ENCODE results near the gene KRT74. TPM values are rescaled to one million over a fixed set of nuclear protein-coding genes. Genes with fewer than 3 reads are reported as not detected.

The KRT74 gene
- total and polyA plus RNA-seq, 10 of the 15 experiments (the other 5 are each of a cell fraction or from before 2014, with no cell fraction given), result not detected

DNA sequence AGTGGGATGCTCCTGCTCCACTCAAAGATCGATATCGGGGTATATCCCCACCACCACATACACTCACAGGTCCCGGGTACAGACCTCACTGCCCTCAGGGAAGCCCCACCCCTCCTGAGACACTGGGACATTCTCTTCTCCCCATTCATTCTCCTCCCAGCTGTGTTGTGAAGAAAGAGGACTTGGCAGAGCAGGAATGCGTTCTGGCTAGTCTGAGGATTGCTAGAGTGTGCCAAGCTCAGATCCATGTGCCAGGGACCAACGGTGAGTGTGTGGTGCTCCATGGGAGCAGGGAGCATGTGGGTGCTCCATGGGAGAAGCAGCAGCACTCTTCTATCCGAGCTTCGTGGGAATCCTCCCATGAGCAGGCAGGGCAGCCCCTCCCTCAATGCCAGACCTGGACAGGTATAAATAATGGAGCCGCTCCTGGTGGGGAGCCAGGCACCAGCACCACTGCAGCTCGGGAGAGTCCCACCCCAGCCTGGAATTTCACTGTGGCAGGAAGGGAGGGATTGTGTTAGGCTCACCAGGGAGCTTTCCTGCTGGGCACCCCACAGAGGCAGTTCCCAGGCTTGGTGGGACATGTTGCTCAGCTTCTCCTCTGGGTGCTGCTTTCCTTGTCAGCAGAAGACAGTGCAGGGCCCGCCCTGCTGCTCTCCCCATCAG lies 51.2 kb downstream of the KRT74 start:
- ATAC-seq (no peak), DNase-seq (ENCODE audit: low read depth, low spot score) (no peak), FAIRE-seq (no peak)
- H3K4me3 ChIP-seq, result no peak overlapping the region
- in situ Hi-C loops (cut with MboI) (no loop called here), intact Hi-C loops (cut with micrococcal nuclease; ENCODE audit: unreplicated experiment) (no loop called here)
- no peak overlapping the region for H3K27ac ChIP-seq (ENCODE audit: control insufficient read depth, insufficient read depth)
- H3K36me3 ChIP-seq (ENCODE audit: control insufficient read depth in 2 of 2, insufficient read depth in 2 of 2, low read length in 1 of 2), result no peaks in the 10 kb centered on the region
- H3K79me2 ChIP-seq (ENCODE audit: control insufficient read depth, insufficient read depth, low read length), result no peaks in the 10 kb centered on the region
- no peak overlapping the region for H2AFZ ChIP-seq (ENCODE audit: control insufficient read depth, low read depth, low read length)
- H4K20me1 ChIP-seq (ENCODE audit: control insufficient read depth, insufficient read depth), result no peaks in the 10 kb centered on the region
- no peaks in the 10 kb centered on the region for H3K9me3 ChIP-seq (replicated peaks; ENCODE audit: control insufficient read depth, insufficient read depth, low read length)
- H3K4me1 ChIP-seq (ENCODE audit: control insufficient read depth, insufficient read depth, low read length), result no peaks in the 10 kb centered on the region
- SMC1A ChIA-PET (ENCODE audit: uncharacterized antibody, unreplicated experiment), result interaction anchor here (1.1 kb wide), 1 partner anchor 150 kb away, joined by 3 read pairs; no protein-coding TSS in a partner anchor
- POLR2A ChIA-PET, result no interaction called here
- 12% methylated on average over 10 of the region's 10 CpGs for WGBS (ENCODE audit: insufficient coverage, insufficient replicate concordance, low lambda C conversion rate, missing lambda C conversion rate)
- H3K4me2 ChIP-seq (ENCODE audit: control insufficient read depth, insufficient read depth), result no peak overlapping the region
- BruUV-seq (replicated peaks), result no TSS peak
- H3K27me3 ChIP-seq (replicated peaks in 1 of 2; ENCODE audit: control insufficient read depth in 2 of 2, insufficient read depth in 2 of 2, low read length in 1 of 2), result peaks cover 0 to 9% of the 10 kb centered on the region in 2 experiments; a peak in 3 of 4 replicates
- RAD21 ChIA-PET (ENCODE audit: unreplicated experiment), result no interaction called here
- no peak for TF ChIP-seq DPF2 (IDR thresholded peaks at IDR 0.05)
- TF ChIP-seq ZSCAN29 (IDR thresholded peaks at IDR 0.05), result no peak
- CTCF ChIA-PET, result no interaction called here
- H3K9ac ChIP-seq (ENCODE audit: control insufficient read depth, insufficient read depth, low read length), result no peak overlapping the region

- ATAC-seq, result peak; percentile 25; the same call in 1 of the 3 replicates
- no peak overlapping the region for H3K4me2 ChIP-seq (ENCODE audit: control insufficient read depth, insufficient read depth)
- no peak overlapping the region for H2AFZ ChIP-seq (ENCODE audit: control insufficient read depth, low read depth, low read length)
- SMC1A ChIA-PET (ENCODE audit: uncharacterized antibody, unreplicated experiment), result interaction anchor here (1.1 kb wide), 1 partner anchor 149 kb away, joined by 3 read pairs; no protein-coding TSS in a partner anchor
- 21% methylated on average over 10 of the region's 10 CpGs for WGBS (ENCODE audit: insufficient coverage, insufficient replicate concordance, low lambda C conversion rate, missing lambda C conversion rate)
- no peaks in the 10 kb centered on the region for H3K79me2 ChIP-seq (ENCODE audit: control insufficient read depth, insufficient read depth, low read length)
- POLR2A ChIA-PET, result interaction anchor here (0.7 kb wide), 1 partner anchor 557 kb away, joined by 3 read pairs; the partner anchor contains the start of gene SPRYD3
- no peak for DNase-seq (ENCODE audit: low read depth, low spot score)
- intact Hi-C loops (cut with micrococcal nuclease; ENCODE audit: unreplicated experiment), result no loop called here
- RAD21 ChIA-PET (ENCODE audit: unreplicated experiment), result no interaction called here
- peaks cover 0 to 9% of the 10 kb centered on the region in 2 experiments; a peak in 3 of 4 replicates for H3K27me3 ChIP-seq (replicated peaks in 1 of 2; ENCODE audit: control insufficient read depth in 2 of 2, insufficient read depth in 2 of 2, low read length in 1 of 2)
- H3K27ac ChIP-seq (ENCODE audit: control insufficient read depth, insufficient read depth), result no peak overlapping the region
- FAIRE-seq, result no peak
- in situ Hi-C loops (cut with MboI), result no loop called here
- no peak overlapping the region for H3K4me3 ChIP-seq
- no peak overlapping the region for H3K9ac ChIP-seq (ENCODE audit: control insufficient read depth, insufficient read depth, low read length)
- BruUV-seq (replicated peaks), result no TSS peak
- CTCF ChIA-PET, result interaction anchor here (0.9 to 1.2 kb wide), 2 partner anchors 9 to 22 kb away, joined by 3 to 4 read pairs; no protein-coding TSS in a partner anchor
- H4K20me1 ChIP-seq (ENCODE audit: control insufficient read depth, insufficient read depth), result no peaks in the 10 kb centered on the region
- H3K9me3 ChIP-seq (replicated peaks; ENCODE audit: control insufficient read depth, insufficient read depth, low read length), result no peaks in the 10 kb centered on the region
- no peaks in the 10 kb centered on the region for H3K4me1 ChIP-seq (ENCODE audit: control insufficient read depth, insufficient read depth, low read length)
- H3K36me3 ChIP-seq (ENCODE audit: control insufficient read depth in 2 of 2, insufficient read depth in 2 of 2, low read length in 1 of 2), result no peaks in the 10 kb centered on the region
- TF ChIP-seq, protein P1, sequence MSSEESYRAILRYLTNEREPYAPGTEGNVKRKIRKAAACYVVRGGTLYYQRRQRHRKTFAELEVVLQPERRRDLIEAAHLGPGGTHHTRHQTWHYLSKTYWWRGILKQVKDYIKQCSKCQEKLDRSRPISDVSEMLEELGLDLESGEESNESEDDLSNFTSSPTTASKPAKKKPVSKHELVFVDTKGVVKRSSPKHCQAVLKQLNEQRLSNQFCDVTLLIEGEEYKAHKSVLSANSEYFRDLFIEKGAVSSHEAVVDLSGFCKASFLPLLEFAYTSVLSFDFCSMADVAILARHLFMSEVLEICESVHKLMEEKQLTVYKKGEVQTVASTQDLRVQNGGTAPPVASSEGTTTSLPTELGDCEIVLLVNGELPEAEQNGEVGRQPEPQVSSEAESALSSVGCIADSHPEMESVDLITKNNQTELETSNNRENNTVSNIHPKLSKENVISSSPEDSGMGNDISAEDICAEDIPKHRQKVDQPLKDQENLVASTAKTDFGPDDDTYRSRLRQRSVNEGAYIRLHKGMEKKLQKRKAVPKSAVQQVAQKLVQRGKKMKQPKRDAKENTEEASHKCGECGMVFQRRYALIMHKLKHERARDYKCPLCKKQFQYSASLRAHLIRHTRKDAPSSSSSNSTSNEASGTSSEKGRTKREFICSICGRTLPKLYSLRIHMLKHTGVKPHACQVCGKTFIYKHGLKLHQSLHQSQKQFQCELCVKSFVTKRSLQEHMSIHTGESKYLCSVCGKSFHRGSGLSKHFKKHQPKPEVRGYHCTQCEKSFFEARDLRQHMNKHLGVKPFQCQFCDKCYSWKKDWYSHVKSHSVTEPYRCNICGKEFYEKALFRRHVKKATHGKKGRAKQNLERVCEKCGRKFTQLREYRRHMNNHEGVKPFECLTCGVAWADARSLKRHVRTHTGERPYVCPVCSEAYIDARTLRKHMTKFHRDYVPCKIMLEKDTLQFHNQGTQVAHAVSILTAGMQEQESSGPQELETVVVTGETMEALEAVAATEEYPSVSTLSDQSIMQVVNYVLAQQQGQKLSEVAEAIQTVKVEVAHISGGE (CRISPR knock-in tag; IDR thresholded peaks at IDR 0.05), result no peak
- TF ChIP-seq ASH2L (IDR thresholded peaks at IDR 0.05; ENCODE audit: borderline replicate concordance, low read depth) (no peak), TAF1 (IDR thresholded peaks at IDR 0.05; ENCODE audit: borderline replicate concordance, low read depth, low read length) (no peak), REST (IDR thresholded peaks at IDR 0.05; ENCODE audit: low read depth, low read length) (no peak), RAD21 (IDR thresholded peaks at IDR 0.05; ENCODE audit: insufficient read depth, low read depth, low read length) (no peak), GATAD2B (conservative IDR thresholded peaks at IDR 0.05; ENCODE audit: low read depth) (no peak)
These were observed 51.9 kb downstream of the KRT74 start for GRCh38 chr12:52521568-52522266.
